Skin of body (tissue), 2 donors: ENCODE results near the gene GJD3. TPM values are rescaled to one million over a fixed set of nuclear protein-coding genes. Genes with fewer than 3 reads are reported as not detected.
A peak's percentile ranks its signal among the peaks of the same experiment; 100 is the strongest.

ENCODE experiments used
- DNase-seq: peaks from one replicate; lab custom pipeline; 2025; lab: John Stamatoyannopoulos, UW
- total RNA-seq: library from RNA; depleted of rRNA; stranded (reverse); fragments of >200 nt; gene quantifications from one replicate; pipeline ENCODE4 v1.2.3, GENCODE V29; 2014

The GJD3 gene
- total RNA-seq, 1 donor from 2014 or later = not detected

DNA sequence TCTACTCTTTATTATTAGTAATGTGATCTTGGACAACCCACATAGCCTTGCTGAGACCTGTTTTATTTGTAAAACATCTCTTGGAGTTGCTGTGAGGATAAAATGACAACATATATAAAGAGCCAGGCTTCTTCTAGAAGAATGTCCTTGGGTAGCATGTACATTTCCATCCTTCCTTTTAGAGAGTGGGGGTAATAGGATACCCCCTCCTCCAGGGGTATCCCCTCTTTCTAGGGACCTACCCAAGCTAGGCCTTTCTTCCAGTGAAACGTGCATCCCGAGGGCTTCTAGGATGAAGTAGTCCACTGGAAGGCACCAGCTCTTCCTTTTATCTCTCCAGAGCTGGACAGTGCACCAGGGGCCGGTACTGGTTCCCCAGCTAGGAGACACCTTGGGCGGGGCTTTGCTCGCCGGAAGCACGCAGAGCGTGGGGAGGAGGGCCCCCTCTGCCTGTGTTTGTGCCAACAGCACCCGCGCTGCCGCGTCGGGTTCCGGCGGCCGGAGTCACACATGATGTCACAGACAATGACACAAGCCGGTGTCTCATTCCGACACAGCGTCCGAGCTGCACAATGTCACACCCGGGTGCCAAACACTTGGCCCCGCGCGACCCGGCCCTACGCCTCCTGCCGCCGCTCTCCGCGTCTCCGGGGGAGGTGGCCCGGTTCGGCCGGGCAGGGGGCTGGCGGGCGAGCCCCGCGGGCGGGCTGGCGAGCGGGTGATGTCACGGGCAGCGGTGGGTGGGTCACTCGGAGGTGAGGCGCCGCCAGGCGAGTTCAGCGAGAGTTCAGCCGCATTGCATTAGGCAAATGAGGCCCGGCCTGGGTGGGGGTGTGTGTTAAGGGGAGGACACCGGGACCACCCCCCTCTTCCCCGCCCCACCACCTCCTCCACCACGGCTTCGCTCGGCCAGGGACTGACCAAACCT, 23.4 kb downstream of the GJD3 start:
- DNase-seq = peak; percentile 74

DNA sequence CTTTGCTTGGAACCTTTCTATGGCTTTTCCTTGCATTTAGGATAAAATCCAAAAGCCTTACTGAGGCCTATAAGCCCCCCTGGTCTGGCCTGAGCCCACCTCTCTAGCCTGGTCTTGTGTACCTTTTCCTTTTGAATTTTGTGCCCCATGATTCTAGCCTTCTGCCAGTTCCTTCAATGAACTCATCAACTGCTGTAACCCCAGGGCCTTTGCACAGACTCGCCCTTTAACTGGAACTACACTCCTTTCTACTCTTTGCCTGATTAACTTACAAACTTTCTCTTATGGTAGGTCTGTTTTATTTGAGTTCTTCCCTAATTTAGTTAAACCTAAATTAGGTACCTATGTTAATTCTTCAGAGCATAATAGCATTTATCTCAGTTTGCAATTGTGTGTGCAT, 24.2 kb downstream of the GJD3 start:
- no peak for DNase-seq

- DNase-seq = no peak
Observed at GRCh38 chr17:40338941-40339649, 25.4 kb downstream of the GJD3 start.

DNA sequence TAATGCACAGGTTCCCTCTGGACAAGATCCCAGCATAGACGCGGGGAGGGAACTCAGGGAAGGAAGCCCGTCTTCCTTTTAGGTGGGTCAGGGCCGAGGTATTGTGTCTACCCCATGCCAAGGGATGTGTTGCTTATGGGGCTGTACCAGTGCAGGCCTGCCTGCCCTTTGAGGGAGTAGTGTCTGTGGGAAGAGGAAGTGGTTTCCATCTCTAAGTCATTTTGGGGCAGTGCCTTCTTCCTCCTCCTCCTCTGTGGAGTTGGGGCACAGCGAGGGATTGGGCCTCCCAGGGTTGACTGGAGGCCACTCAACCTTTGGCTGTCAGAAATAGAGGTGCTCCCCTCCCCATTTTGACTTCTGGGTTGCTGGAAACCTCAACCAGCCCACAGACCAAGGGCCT, 26.5 kb downstream of the GJD3 start:
- DNase-seq = no peak

DNA sequence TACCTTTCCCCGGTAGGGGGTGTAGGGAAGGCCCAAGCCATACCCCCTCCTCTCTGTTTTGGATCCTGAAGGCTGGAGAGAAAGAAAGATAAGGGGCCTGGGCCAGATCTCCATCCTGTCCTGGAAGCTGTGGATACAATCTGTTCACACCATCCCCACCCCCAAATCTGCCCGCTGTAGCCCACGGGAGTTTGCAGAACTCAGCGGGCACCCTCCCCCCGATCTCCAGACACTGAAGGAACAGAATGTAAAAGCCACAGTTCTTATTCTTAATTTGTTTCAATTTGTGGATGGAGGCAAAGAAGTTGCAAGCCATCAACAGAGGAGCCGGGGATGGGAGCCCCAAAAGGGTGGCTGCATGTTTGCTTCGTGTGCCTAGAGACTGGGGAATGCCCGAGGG, 27.2 kb downstream of the GJD3 start:
- DNase-seq = no peak

- DNase-seq = no peak
Observed at GRCh38 chr17:40335620-40336019, 28.9 kb downstream of the GJD3 start.

DNA sequence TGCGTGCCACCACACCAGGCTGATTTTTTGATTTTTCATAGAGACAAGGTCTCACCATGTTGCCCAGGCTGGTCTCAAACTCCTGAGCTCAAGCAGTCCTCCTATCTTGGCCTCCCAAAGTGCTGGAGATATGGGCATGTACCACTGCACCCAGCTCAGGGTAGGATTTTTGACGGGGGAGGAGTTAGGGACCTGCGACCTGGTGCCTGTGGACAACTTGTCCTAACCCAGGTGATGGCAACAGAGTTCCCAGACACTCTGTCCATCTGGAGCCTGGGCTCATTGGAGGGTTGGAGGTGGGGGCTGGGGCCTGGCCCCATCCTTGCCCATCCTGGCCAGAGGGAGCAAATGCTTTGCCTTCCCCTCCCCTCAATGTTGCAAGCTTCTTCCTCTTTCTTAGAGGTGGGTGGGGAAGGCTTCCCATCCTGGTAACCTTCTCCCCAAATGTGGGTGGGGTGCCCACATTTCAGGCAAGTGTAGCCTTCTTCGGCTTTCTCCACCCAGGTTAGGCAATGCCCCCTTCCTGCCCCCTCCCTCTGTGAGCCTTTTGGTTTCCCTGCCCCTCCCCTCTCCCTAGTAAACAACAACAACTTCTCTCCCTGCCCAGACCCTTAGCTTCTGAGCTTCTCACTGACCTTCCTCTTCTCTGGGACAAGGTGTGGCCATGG, 30.6 kb downstream of the GJD3 start:
- no peak for DNase-seq

GRCh38 chr17:40331743-40332641, 32.5 kb downstream of the GJD3 start:
- peak; percentile 43 for DNase-seq

GRCh38 chr17:40330850-40331470, 33.6 kb downstream of the GJD3 start:
- DNase-seq = no peak

GRCh38 chr17:40329839-40330794, 34.4 kb downstream of the GJD3 start:
- no peak for DNase-seq

DNA sequence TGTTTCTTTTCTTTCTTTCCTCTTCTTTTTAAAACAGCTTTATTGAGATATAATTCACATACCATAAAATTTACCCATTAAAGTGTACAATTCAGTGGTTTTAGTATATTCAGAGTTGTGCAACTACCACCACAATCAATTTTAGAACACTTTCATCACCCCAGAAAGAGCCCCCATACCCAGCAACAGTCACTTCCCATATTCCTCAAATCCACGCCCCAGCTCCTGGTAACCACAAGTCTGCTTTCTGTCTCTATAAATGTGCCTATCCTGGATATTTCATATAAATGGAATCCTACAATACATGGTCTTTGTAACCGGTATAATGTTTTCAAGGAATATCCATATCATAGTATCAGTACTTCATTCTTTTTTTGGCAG, 36.2 kb downstream of the GJD3 start:
- no peak for DNase-seq

GRCh38 chr17:40327735-40328385, 36.7 kb downstream of the GJD3 start:
- DNase-seq = no peak

- no peak for DNase-seq
Observed at GRCh38 chr17:40327244-40327729, 37.2 kb downstream of the GJD3 start.

- DNase-seq = no peak
Observed at GRCh38 chr17:40326832-40327199, 37.7 kb downstream of the GJD3 start.

DNA sequence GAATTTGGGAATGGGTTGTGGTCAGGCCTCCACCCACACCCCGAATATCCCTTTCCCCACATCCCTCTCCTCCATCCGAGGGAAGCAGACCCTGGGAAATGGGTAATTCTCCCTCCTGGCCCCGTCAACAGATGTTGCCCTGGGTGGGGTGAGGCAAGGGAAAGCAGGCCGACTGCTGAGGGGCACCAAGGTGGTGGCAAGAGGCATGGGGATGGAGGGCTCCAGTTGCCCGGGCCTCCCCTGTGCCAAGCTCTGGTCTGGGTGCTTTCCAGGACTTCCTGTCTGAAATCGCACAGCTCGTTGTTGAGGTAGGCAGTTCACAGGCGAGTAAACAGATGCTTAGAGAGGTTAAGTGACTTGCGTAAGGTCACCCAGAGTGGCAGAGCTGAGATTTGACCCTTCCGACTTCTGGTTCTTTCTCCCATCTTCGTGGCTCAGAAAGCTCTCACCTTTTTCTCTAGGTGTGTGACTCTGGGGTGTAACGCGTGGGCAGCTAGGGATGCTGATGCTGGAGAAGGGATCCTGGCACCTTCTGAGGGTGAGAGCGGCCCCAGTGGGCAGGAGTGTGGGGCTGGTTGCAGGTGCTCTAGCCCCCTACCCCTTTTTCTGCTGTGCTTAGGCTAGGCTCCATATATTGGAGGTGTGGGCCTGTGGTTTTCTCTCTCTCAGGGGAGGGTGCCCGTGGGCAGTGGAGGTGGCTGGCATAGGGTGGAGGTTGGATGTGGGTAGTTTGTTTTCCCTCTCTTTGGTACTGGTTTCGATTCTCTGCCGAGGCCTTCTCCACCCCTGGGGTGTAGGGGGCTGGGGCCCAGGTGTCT, 38.3 kb downstream of the GJD3 start:
- DNase-seq = no peak

DNA sequence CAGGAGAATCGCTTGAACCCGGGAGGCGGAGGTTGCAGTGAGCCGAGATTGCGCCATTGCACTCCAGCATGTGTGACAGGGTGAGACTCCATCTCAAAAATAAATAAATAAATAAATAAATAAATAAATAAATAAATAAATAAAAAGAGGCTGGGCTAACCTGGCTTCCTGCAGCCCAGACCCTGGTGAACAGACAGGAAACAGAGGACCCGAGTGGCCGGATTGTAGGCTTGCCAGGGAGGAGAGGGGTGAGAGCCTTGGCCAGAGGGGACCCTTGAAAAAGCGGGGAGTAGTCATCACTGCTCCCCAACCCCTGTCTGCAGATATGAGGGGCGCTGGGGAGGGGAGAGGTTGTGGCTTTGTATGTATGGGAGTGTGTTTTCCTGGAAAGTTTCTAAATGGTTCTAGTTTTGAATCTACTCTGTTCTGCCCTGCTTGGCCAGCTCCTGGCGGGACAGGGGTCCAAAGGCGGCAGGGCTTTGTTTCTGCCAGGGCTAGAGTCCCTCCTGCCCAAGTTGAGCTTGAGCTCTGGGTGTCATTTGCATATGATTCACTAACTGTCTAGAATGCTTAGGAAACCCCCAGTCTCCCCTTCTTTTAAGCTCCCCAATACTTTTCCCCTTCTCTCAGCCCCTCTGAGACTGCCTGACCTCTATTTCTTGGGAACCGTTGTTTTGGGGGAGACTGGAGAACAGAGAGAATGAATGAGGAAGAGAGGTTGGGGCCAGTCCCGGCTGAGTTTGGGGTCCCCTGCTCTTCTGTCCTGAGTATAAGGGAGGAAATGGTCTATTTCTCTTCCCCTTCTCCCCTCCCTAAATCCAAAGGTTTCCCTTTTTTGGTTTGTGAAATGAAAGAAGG, 39.2 kb downstream of the GJD3 start:
- no peak for DNase-seq
